Thoracic aorta (tissue), 2 donors: ENCODE results near the gene MMP7. TPM values are rescaled to one million over a fixed set of nuclear protein-coding genes. Genes with fewer than 3 reads are reported as not detected.
"Not testable (repeated sequence)": the region's sequence is repeated elsewhere in the genome, so short reads cannot be mapped to it uniquely, and the experiment has no call there.

Experiments
- ATAC-seq: fragments of 150-250 bp; one replicate; pipeline ENCODE4 v1.8.0; 2017; ENCODE audit warnings: low read depth; ENCODE audit not compliant: insufficient number of reproducible peaks, low FRiP score
- DNase-seq: peaks from one replicate; pipeline ENCODE4 v3.0.0-alpha.2; 2020; ENCODE audit warnings: low spot score
- H3K27ac ChIP-seq, 2 donors: fragments of 200-600 bp; sonication (generic); 1 replicate in 1 of 2; 2 replicates in 1 of 2; pipeline ENCODE4 v1.5.1; 2016; ENCODE audit warnings: mild to moderate bottlenecking in 2 of 2, moderate library complexity in 2 of 2
- H3K27me3 ChIP-seq: fragments of 200-600 bp; sonication (generic); replicated peaks from 2 replicates; pipeline ENCODE4 v1.6.0; 2016; ENCODE audit warnings: mild to moderate bottlenecking; ENCODE audit not compliant: insufficient read depth
- H3K36me3 ChIP-seq: fragments of 200-600 bp; sonication (generic); one replicate; pipeline ENCODE4 v1.5.1; 2016
- H3K4me1 ChIP-seq, 2 donors: fragments of 200-600 bp; sonication (generic); 1 replicate in 1 of 2; 2 replicates in 1 of 2; pipeline versions ENCODE4 v1.5.1 to v1.6.0; 2016; ENCODE audit warnings: low read depth in 2 of 2, mild to moderate bottlenecking in 1 of 2; ENCODE audit not compliant: control insufficient read depth in 1 of 2
- H3K4me3 ChIP-seq: fragments of 200-600 bp; sonication (generic); 2 replicates; pipeline ENCODE4 v1.5.1; 2016; ENCODE audit warnings: mild to moderate bottlenecking
- H3K9me3 ChIP-seq: fragments of 200-600 bp; sonication (generic); 2 replicates; pipeline ENCODE4 v1.5.1; 2016
- CTCF ChIP-seq: fragments of 200-600 bp; sonication (generic); IDR thresholded peaks from one replicate; pipeline ENCODE4 v1.5.1; 2019; ENCODE audit warnings: antibody characterized with exemption
- total RNA-seq, 2 donors: library from RNA; depleted of rRNA; stranded (reverse); fragments of >200 nt; gene quantifications; one replicate each; pipeline versions ENCODE4 v1.1.0 to v1.2.3, GENCODE V29; 2016

The MMP7 gene
- total RNA-seq, 2 donors from 2014 or later = not detected

DNA sequence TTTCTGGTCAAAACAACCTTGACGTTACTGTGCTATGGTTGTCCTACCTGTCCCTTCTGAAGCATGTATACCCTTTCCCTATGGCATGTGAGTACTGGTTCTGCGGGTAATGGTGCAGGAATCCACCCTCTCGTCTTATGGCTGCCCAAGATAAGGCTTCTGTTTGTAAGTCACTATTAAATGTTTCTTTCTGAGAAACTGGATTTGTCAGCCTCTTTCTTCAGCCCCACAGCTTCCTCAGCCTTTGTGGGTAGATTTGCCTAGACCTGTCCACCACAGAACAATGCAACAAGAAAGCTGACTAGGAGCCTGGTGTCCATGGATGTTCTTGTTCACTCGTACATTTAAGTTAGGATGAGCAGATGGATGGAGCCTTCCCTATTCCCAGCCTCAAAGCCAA is 14.4 kb downstream of the MMP7 start:
- TF ChIP-seq CTCF = no peak
- H3K9me3 ChIP-seq = no peaks in the 10 kb centered on the region
- H3K36me3 ChIP-seq = no peaks in the 10 kb centered on the region
- H3K27me3 ChIP-seq = no peaks in the 10 kb centered on the region
- DNase-seq (no peak), ATAC-seq (no peak)
- no peak overlapping the region for H3K27ac ChIP-seq
- peaks cover 0 to 5% of the 10 kb centered on the region in 2 donors for H3K4me1 ChIP-seq
- no peak overlapping the region for H3K4me3 ChIP-seq

GRCh38 chr11:102513869-102514268 is 16.7 kb downstream of the MMP7 start:
- TF ChIP-seq CTCF = no peak
- Histone ChIP-seq H3K9me3 (no peaks in the 10 kb centered on the region), H3K27me3 (no peaks in the 10 kb centered on the region), H3K36me3 (no peaks in the 10 kb centered on the region), H3K4me1 (peaks cover 0 to 5% of the 10 kb centered on the region in 2 donors), H3K27ac (no peak overlapping the region), H3K4me3 (no peak overlapping the region)
- ATAC-seq (no peak), DNase-seq (no peak)

DNA sequence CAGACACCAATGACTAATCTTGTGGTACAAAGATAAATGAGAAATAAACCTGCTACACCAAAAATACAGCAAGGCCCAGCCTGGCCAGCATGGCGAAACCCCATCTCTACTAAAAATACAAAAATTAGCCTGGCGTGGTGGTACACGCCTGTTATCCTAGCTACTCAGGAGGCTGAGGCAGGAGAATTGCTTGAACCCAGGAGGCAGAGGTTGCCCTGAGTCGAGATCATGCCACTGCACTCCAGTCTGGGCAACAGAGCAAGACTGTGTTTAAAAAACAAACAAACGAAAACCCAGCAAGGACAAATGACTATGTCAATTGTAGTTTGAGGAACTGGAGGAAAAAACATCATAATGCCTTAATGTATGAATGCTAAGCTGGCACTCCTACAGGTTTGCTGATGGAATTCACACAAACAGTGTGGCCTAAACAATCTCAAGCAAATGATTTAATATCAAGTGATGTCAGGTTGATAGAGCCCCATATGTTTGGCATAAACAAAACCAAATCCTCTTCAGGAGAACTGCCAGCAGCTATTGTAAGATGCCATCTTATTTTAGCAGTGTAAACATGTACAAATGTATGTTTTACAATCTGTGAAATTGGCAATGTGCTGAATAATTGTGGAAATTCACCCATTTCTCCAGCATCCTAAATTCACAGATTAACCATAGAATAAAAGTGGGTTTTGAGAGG is 20.0 kb downstream of the MMP7 start:
- peaks cover 0 to 5% of the 10 kb centered on the region in 2 donors for H3K4me1 ChIP-seq
- H3K36me3 ChIP-seq = no peaks in the 10 kb centered on the region
- ATAC-seq = no peak
- no peaks in the 10 kb centered on the region for H3K9me3 ChIP-seq
- no peak for TF ChIP-seq CTCF
- H3K27me3 ChIP-seq = no peaks in the 10 kb centered on the region
- no peak for DNase-seq
- H3K27ac ChIP-seq = no peak overlapping the region
- no peak overlapping the region for H3K4me3 ChIP-seq

DNA sequence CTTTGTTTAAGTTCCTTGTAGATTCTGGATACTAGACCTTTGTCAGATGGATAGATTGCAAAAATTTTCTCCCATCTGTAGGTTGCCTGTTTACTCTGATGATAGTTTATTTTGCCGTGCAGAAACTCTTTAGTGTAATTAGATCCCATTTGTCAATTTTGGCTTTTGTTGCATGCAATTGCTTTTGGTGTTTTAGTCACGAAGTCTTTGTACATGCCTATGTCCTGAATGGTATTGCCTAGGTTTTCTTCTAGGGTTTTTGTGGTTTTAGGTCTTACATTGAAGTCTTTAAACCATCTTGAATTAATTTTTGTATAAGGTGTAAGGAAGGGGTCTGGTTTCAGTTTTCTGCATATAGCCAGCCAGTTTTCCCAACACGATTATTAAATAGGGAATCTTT is 27.7 kb downstream of the MMP7 start:
- H3K9me3 ChIP-seq, DNase-seq, H3K4me3 ChIP-seq, H3K27me3 ChIP-seq, H3K4me1 ChIP-seq, ATAC-seq, H3K36me3 ChIP-seq, H3K27ac ChIP-seq: not testable (repeated sequence)

DNA sequence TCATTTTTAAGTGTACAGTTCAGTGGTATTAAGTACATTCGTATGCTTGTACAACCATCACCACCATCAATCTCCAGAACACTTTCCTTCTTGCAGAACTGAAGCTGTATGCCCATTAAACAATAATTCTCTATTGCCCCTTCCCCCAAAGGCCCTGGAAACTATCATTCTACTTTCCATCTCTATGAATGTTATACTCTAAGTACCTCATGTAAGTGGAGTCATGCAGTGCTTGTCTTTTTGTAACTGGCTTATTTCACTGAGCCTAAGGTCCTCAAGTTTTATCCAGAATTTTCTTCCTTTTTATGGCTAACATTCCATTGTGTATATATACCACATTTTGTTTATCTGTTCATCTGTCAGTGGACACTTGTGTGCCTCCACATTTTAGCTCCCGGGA is 29.7 kb downstream of the MMP7 start:
- Histone ChIP-seq H3K9me3 (no peaks in the 10 kb centered on the region), H3K27me3 (no peaks in the 10 kb centered on the region), H3K4me1 (peaks cover 0 to under 1% of the 10 kb centered on the region in 2 donors), H3K27ac (no peak overlapping the region), H3K4me3 (no peak overlapping the region), H3K36me3 (no peaks in the 10 kb centered on the region)
- DNase-seq (no peak), ATAC-seq (no peak)
- TF ChIP-seq CTCF = no peak

GRCh38 chr11:102499931-102500330 is 30.6 kb downstream of the MMP7 start:
- no peak for DNase-seq
- H3K9me3 ChIP-seq = no peaks in the 10 kb centered on the region
- no peak for TF ChIP-seq CTCF
- no peaks in the 10 kb centered on the region for H3K36me3 ChIP-seq
- no peaks in the 10 kb centered on the region for H3K27me3 ChIP-seq
- ATAC-seq = no peak
- H3K4me1 ChIP-seq = peaks cover 0 to 4% of the 10 kb centered on the region in 2 donors
- no peak overlapping the region for H3K4me3 ChIP-seq
- H3K27ac ChIP-seq = no peak overlapping the region
